GM12875 (cell line): ENCODE data around the gene NXPH1.

Experiments used
- H3K4me3 ChIP-seq: one replicate; pipeline ENCODE4 v1.5.1; 2011; ENCODE audit warnings: low read depth, low read length, control low read depth
- CTCF ChIP-seq: IDR thresholded peaks from 2 replicates; pipeline ENCODE4 v1.5.1; 2011; ENCODE audit warnings: low read depth, mild to moderate bottlenecking, control low read depth, inconsistent platforms, low read length, moderate library complexity, borderline replicate concordance; ENCODE audit not compliant: insufficient read depth

NXPH1 gene

GRCh38 chr7:8590225-8590624, 156.8 kb downstream of the NXPH1 start:
- H3K4me3 ChIP-seq: no peak overlapping the region
- no peak for TF ChIP-seq CTCF

- no peak overlapping the region for H3K4me3 ChIP-seq
- no peak for TF ChIP-seq CTCF
Measured at GRCh38 chr7:8590791-8591190, 157.4 kb downstream of the NXPH1 start.

- H3K4me3 ChIP-seq: no peak overlapping the region
Measured at GRCh38 chr7:8591289-8591688, 157.9 kb downstream of the NXPH1 start.

GRCh38 chr7:8592167-8592566, 158.8 kb downstream of the NXPH1 start:
- H3K4me3 ChIP-seq: no peak overlapping the region
- TF ChIP-seq CTCF: no peak

More at GRCh38 chr7:8591289-8591688, 157.9 kb downstream of the NXPH1 start:
- TF ChIP-seq CTCF: no peak

GRCh38 chr7:8594115-8594514, 160.7 kb downstream of the NXPH1 start:
- no peak for TF ChIP-seq CTCF
- H3K4me3 ChIP-seq: no peak overlapping the region

GRCh38 chr7:8597565-8597964, 164.2 kb downstream of the NXPH1 start:
- TF ChIP-seq CTCF: no peak
- no peak overlapping the region for H3K4me3 ChIP-seq

GRCh38 chr7:8601121-8601520, 167.7 kb downstream of the NXPH1 start:
- TF ChIP-seq CTCF: no peak
- H3K4me3 ChIP-seq: no peak overlapping the region
